ENCODE data around the gene FCHSD1. TPM values are rescaled to one million over a fixed set of nuclear protein-coding genes. Genes with fewer than 3 reads are reported as not detected.

The FCHSD1 gene
- total RNA-seq, 1 experiment from 2014 or later, result 23.1 TPM

DNA sequence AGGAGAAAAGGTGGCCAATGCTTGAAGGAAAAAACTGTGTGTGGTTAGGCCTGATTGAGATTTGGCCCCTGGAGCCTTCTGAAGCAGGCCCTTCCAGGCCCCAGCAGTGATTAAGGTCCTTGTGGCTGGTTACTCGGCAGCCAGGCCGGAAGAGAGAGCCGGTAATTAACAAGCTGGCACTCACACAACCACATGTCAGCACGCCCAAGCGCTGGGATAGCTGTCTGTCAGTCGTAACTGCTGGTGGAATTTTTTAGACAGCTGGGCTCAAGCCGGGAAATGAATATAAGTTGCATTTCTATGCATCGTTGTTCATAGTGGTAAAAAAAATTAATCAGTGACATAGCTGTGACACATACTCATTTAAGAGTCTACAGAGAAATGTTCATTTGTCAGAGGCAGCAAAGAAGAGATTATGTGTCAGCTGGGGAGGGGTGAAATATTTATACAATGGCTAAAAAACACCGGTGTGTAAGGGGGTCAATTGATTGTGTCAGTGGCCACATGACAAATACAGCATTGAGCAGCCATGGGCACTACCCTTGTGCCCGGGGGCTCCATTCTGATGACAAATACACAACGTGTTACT is 44.5 kb upstream of the FCHSD1 start:
- H3K18ac ChIP-seq (ENCODE audit: insufficient read length, low read depth, low read length), result no peak overlapping the region
- DNase-seq, result no peak
- no peak overlapping the region for H4K8ac ChIP-seq (replicated peaks; ENCODE audit: insufficient read length, low read depth, low read length)
- no peak overlapping the region for H2AFZ ChIP-seq (ENCODE audit: low read length)
- no peaks in the 10 kb centered on the region for H3K79me2 ChIP-seq (ENCODE audit: insufficient read depth, low read length)
- no peaks in the 10 kb centered on the region for H3K9me3 ChIP-seq (ENCODE audit: control insufficient read depth, low read depth, low read length)
- H3K4ac ChIP-seq (ENCODE audit: low read depth, low read length), result no peak overlapping the region
- TF ChIP-seq, protein P1, sequence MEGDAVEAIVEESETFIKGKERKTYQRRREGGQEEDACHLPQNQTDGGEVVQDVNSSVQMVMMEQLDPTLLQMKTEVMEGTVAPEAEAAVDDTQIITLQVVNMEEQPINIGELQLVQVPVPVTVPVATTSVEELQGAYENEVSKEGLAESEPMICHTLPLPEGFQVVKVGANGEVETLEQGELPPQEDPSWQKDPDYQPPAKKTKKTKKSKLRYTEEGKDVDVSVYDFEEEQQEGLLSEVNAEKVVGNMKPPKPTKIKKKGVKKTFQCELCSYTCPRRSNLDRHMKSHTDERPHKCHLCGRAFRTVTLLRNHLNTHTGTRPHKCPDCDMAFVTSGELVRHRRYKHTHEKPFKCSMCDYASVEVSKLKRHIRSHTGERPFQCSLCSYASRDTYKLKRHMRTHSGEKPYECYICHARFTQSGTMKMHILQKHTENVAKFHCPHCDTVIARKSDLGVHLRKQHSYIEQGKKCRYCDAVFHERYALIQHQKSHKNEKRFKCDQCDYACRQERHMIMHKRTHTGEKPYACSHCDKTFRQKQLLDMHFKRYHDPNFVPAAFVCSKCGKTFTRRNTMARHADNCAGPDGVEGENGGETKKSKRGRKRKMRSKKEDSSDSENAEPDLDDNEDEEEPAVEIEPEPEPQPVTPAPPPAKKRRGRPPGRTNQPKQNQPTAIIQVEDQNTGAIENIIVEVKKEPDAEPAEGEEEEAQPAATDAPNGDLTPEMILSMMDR (conservative IDR thresholded peaks at IDR 0.05), result no peak
- peaks cover 4% of the 10 kb centered on the region; the same call in 1 of the 2 replicates for H3K4me1 ChIP-seq (ENCODE audit: insufficient read depth, low read length)
- H3K4me1 Mint-ChIP-seq, result peaks cover 23 to 31% of the 10 kb centered on the region in 2 experiments
- H2BK15ac ChIP-seq (ENCODE audit: low read depth, low read length), result no peak overlapping the region
- no peak overlapping the region for H3K9ac ChIP-seq (ENCODE audit: extremely low read depth, insufficient read length, low read length)
- no peak overlapping the region for H3K56ac ChIP-seq (ENCODE audit: insufficient read length, low read depth, low read length)
- H3T11ph ChIP-seq (ENCODE audit: low read length), result no peak overlapping the region
- no CpG with 5 or more reads among the region's 11 CpGs for WGBS (ENCODE audit: extremely low coverage, insufficient read length, low lambda C conversion rate)
- no peak overlapping the region for H3K23ac ChIP-seq (ENCODE audit: insufficient read length, low read depth, low read length)
- no peak overlapping the region for H3K4me2 ChIP-seq (ENCODE audit: insufficient read depth, insufficient read length, low read length)
- H2BK120ac ChIP-seq (ENCODE audit: low read depth, low read length, poor library complexity, severe bottlenecking), result no peak overlapping the region
- H4K20me1 ChIP-seq (ENCODE audit: control insufficient read depth, insufficient read depth, insufficient read length), result no peaks in the 10 kb centered on the region
- H3K27me3 ChIP-seq (ENCODE audit: insufficient read depth, low read length), result no peaks in the 10 kb centered on the region
- no peak overlapping the region for H2BK20ac ChIP-seq (ENCODE audit: low read depth, low read length, poor library complexity, severe bottlenecking)
- H3K27ac Mint-ChIP-seq, result no peak overlapping the region
- no peak overlapping the region for H4K5ac ChIP-seq (ENCODE audit: insufficient read length, low read depth, low read length)
- no peaks in the 10 kb centered on the region for H3K79me1 ChIP-seq (ENCODE audit: insufficient read depth, low read depth, low read length, poor library complexity, severe bottlenecking)
- H2BK5ac ChIP-seq (ENCODE audit: insufficient read length, low read length), result no peak overlapping the region
- H3K14ac ChIP-seq (ENCODE audit: insufficient read depth, low read length), result no peak overlapping the region
- H3K36me3 Mint-ChIP-seq (ENCODE audit: insufficient read depth in 1 of 3, low read depth in 3 of 3), result no peaks in the 10 kb centered on the region
- H4K91ac ChIP-seq (ENCODE audit: insufficient read length, low read depth, low read length), result no peak overlapping the region
- H2BK12ac ChIP-seq (ENCODE audit: insufficient read length, low read depth, low read length), result no peak overlapping the region
- H3K4me3 Mint-ChIP-seq, result no peak overlapping the region
- H3K27ac ChIP-seq (ENCODE audit: insufficient read length, low read depth, low read length), result no peak overlapping the region
- no peaks in the 10 kb centered on the region for H3K9me3 Mint-ChIP-seq
- H3K23me2 ChIP-seq (ENCODE audit: insufficient read length, low read depth, low read length, poor library complexity, severe bottlenecking), result no peaks in the 10 kb centered on the region
- no peak overlapping the region for H2AK5ac ChIP-seq (ENCODE audit: insufficient read length, low read length)
- H3K27me3 Mint-ChIP-seq (ENCODE audit: low read depth), result peaks cover 45% of the 10 kb centered on the region
